Left ventricle myocardium inferior (tissue), 1 donor: ENCODE measurements around the gene CNTNAP2. TPM values are rescaled to one million over a fixed set of nuclear protein-coding genes. Genes with fewer than 3 reads are reported as not detected.

Experiments
- DNase-seq: peaks from one replicate; pipeline ENCODE4 v3.0.0-alpha.2; 2020
- H3K27ac ChIP-seq: fragments of 200-600 bp; replicated peaks from 2 replicates; pipeline ENCODE4 v1.8.0; 2021
- H3K27me3 ChIP-seq: fragments of 200-600 bp; 2 replicates; pipeline ENCODE4 v1.8.0; 2021; ENCODE audit warnings: low read depth
- H3K36me3 ChIP-seq: fragments of 200-600 bp; 2 replicates; pipeline ENCODE4 v1.8.0; 2021
- H3K4me1 ChIP-seq: fragments of 200-600 bp; 2 replicates; pipeline ENCODE4 v1.8.0; 2021
- H3K4me3 ChIP-seq: fragments of 200-600 bp; 2 replicates; pipeline ENCODE4 v1.8.0; 2021; ENCODE audit warnings: mild to moderate bottlenecking, moderate library complexity
- H3K9me3 ChIP-seq: fragments of 200-600 bp; replicated peaks from 2 replicates; pipeline ENCODE4 v1.8.0; 2021
- intact Hi-C: fragments of 100-400 bp; cut with micrococcal nuclease; formaldehyde crosslinking; loops from one replicate; pipeline ENCODE4 v1.11.0; 2022
- total RNA-seq: library from RNA; stranded (reverse); fragmentation: NEBNext Ultra II Directional; extraction: Animal tissue kit (Norgen Biotek cat#: 25700); gene quantifications from one replicate; pipeline ENCODE4 v1.2.1, GENCODE V29; 2021
- TF ChIP-seq, protein P1 (sequence below): fragments of 200-600 bp; IDR thresholded peaks from 2 replicates; pipeline ENCODE4 v1.8.0; 2021; ENCODE audit warnings: antibody characterized with exemption, mild to moderate bottlenecking, borderline replicate concordance
- donor health status: DM: no; HTN: yes; CAD: no; lungs with severe emphysema.

The CNTNAP2 gene
- total RNA-seq, 1 donor from 2014 or later = 0.99 TPM

- no peaks in the 10 kb centered on the region for H3K36me3 ChIP-seq
- H3K4me3 ChIP-seq = no peak overlapping the region
- intact Hi-C loops = no loop called here
- no peaks in the 10 kb centered on the region for H3K4me1 ChIP-seq
- no peak overlapping the region for H3K27ac ChIP-seq
- peaks cover 18% of the 10 kb centered on the region for H3K9me3 ChIP-seq
- TF ChIP-seq, protein P1, sequence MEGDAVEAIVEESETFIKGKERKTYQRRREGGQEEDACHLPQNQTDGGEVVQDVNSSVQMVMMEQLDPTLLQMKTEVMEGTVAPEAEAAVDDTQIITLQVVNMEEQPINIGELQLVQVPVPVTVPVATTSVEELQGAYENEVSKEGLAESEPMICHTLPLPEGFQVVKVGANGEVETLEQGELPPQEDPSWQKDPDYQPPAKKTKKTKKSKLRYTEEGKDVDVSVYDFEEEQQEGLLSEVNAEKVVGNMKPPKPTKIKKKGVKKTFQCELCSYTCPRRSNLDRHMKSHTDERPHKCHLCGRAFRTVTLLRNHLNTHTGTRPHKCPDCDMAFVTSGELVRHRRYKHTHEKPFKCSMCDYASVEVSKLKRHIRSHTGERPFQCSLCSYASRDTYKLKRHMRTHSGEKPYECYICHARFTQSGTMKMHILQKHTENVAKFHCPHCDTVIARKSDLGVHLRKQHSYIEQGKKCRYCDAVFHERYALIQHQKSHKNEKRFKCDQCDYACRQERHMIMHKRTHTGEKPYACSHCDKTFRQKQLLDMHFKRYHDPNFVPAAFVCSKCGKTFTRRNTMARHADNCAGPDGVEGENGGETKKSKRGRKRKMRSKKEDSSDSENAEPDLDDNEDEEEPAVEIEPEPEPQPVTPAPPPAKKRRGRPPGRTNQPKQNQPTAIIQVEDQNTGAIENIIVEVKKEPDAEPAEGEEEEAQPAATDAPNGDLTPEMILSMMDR = no peak
- no peak for DNase-seq
- H3K27me3 ChIP-seq = peaks cover 18% of the 10 kb centered on the region
Observed at GRCh38 chr7:148434887-148435286, 2318.3 kb downstream of the CNTNAP2 start.

- Histone ChIP-seq H3K27me3 (peaks cover 26% of the 10 kb centered on the region), H3K27ac (no peak overlapping the region), H3K9me3 (peaks cover 11% of the 10 kb centered on the region), H3K4me3 (no peak overlapping the region), H3K4me1 (no peaks in the 10 kb centered on the region), H3K36me3 (no peaks in the 10 kb centered on the region)
- DNase-seq = no peak
- TF ChIP-seq, protein P1 = no peak
- intact Hi-C loops = no loop called here
Observed at GRCh38 chr7:148435715-148436114, 2319.1 kb downstream of the CNTNAP2 start.

DNA sequence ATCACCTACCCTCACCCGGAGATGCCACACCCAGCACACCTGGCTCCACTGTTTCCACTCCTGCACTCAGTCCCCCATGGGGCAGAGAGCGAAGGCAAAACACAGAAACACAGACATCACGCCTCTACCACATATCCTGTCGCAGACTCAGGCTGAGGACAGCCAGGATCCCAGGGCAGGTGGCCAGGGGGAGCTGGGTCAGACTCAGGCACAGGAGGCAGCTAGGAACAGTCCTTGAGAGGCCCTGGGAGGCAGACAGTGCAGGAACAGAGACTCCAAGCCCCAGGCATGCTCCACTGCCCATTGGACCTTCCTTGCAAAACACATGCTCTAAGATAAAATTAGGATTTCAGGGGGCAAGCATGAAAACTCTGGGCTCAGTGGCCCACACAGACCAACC is 2319.5 kb downstream of the CNTNAP2 start:
- Histone ChIP-seq H3K36me3 (no peaks in the 10 kb centered on the region), H3K9me3 (peaks cover 10% of the 10 kb centered on the region), H3K27ac (no peak overlapping the region), H3K4me3 (no peak overlapping the region), H3K27me3 (peaks cover 26% of the 10 kb centered on the region), H3K4me1 (no peaks in the 10 kb centered on the region)
- no peak for DNase-seq
- intact Hi-C loops = no loop called here
- TF ChIP-seq, protein P1 = no peak

DNA sequence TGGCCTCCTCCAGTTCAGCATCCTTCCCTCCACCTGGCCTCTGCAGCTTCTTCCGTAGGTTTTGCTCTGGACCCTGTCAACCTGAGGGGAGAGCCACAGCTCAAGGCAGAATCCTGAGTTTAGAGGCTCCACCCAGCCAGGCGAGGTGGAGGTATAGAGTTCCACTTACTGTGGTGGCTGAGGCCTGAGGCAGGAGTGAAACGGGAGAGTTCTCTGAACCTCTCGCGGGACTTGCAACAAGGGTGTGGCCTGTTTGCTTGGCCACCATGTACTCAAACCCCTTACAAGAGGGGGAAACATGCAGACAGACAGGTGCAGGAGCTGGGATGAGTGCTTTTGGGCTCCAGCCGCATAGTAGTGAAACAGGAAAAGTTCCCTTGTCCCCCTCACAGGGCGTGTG is 2320.0 kb downstream of the CNTNAP2 start:
- TF ChIP-seq, protein P1 = no peak
- Histone ChIP-seq H3K36me3 (no peaks in the 10 kb centered on the region), H3K4me3 (no peak overlapping the region), H3K27ac (no peak overlapping the region), H3K4me1 (no peaks in the 10 kb centered on the region), H3K27me3 (peaks cover 26% of the 10 kb centered on the region), H3K9me3 (peaks cover 10% of the 10 kb centered on the region)
- intact Hi-C loops = no loop called here
- no peak for DNase-seq

DNA sequence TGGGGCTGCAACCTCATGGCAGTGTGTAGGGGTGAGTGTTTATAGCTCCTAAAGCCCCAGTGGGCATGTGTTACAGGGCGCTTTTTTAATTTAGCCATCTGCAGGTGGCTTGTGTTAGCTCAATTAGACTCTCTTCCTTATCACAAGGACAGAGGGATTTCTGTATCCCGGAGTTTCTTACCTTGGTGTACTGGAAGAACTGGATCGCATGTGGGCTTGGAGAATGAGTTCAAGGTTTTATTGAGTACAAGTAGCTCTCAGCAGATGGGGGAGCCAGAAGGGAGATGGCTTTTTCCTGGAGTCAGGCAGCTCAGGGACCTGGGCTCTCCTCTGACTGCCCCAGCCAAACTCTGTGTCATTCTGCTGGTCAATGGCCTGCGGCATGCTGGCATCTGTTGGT is 2320.4 kb downstream of the CNTNAP2 start:
- no peaks in the 10 kb centered on the region for H3K4me1 ChIP-seq
- TF ChIP-seq, protein P1 = no peak
- H3K36me3 ChIP-seq = no peaks in the 10 kb centered on the region
- DNase-seq = no peak
- H3K4me3 ChIP-seq = no peak overlapping the region
- H3K27ac ChIP-seq = no peak overlapping the region
- intact Hi-C loops = no loop called here
- H3K27me3 ChIP-seq = peaks cover 26% of the 10 kb centered on the region
- peaks cover 10% of the 10 kb centered on the region for H3K9me3 ChIP-seq

DNA sequence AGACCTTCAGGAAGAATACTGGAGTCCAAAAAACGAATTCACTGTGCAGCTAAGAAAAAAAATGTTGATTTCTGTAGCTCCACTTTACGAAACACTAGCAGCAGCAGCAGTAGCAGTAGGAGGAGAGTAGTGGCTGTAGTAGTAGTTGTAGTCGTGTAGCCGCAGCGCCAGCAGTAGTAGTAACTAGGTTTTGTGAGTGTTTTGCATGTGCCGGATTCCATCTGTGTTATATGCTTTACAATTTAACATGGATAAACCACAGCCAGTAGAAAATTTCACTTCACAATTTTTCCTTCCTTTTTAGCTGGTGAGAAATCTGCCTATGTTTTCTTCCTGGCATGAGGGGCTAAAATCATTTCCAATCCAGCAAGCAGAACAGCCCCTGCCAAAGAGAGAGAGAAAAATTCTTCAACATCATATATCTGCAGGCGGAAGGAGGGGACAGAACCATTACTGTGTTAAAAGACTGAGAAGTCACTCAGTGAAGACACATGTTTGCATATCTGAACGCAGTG is 2325.6 kb downstream of the CNTNAP2 start:
- peaks cover 33% of the 10 kb centered on the region for H3K9me3 ChIP-seq
- H3K4me1 ChIP-seq = no peaks in the 10 kb centered on the region
- H3K27ac ChIP-seq = no peak overlapping the region
- TF ChIP-seq, protein P1 = no peak
- H3K36me3 ChIP-seq = no peaks in the 10 kb centered on the region
- peaks cover 15% of the 10 kb centered on the region for H3K27me3 ChIP-seq
- DNase-seq = no peak
- intact Hi-C loops = no loop called here
- no peak overlapping the region for H3K4me3 ChIP-seq
